Measurements from ENCODE around the gene ECSIT.

The ECSIT gene

DNA sequence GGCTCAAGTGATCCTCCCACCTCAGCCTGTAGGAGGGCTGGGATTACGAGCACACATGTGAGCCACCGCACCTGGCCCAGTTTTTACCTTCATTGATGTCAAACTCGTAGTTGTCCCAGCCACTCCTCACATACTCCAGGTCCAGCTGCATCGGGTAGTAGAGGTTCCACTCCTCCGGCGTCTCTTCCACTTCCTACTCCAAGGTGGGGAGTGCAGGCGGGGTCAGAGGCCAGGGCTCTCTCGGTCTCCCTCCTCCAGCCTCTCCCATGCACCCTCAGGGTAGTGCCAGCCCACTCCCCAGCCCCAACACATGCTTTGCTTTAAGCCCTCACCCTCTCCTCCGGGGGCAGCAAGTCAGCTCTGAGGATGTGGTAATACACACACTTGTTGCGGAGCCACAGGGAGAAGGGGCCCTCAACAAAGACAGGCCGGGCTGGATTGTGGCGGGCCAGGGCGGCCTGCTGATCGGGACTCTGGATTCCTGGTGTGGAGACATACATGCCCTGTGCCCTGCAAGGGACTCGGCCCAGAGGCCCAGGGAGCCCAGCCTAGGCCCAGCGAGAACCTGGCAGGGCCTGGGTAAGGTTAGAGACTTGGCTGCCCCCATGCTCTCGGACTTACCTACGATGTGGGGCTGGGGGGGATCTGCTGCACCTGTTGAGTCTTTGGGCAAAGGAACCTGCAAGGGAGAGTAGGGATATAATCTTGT lies 21.4 kb downstream of the ECSIT start:
- Histone ChIP-seq H3K4me1 (ENCODE audit: control insufficient read depth, insufficient read depth, low read length) (peaks cover 3% of the 10 kb centered on the region), H3K9ac (ENCODE audit: low read length) (no peak overlapping the region), H3K4me3 (ENCODE audit: low read length) (no peak overlapping the region), H3K27ac (ENCODE audit: low read depth, low read length) (no peak overlapping the region), H3K27me3 (ENCODE audit: control insufficient read depth, insufficient read depth, low read length) (no peaks in the 10 kb centered on the region), H3K36me3 (ENCODE audit: control insufficient read depth, insufficient read depth, low read length) (peaks cover 4% of the 10 kb centered on the region)

DNA sequence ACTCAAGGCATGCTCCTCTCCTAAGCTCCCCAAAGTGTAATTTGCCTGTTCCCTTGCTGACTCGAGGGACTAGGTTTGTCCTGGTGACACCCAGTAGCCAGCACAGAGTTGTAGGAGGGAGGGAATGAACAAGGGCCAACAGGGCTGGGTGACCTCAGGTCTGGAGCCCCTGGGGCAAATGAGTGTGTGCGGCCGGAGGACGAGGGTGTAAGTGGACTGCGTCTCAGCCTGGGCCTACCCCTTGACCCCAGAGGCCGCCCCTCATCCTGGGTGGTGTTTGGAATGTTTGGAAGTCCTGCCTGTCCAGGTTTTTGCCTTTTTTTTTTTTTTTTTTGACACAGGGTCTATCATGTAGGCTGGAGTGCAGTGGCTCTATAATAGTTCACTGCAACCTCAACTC lies 22.0 kb downstream of the ECSIT start:
- H3K9ac ChIP-seq (ENCODE audit: low read length) = no peak overlapping the region
- H3K4me3 ChIP-seq (ENCODE audit: low read length) = no peak overlapping the region
- H3K36me3 ChIP-seq (ENCODE audit: control insufficient read depth, insufficient read depth, low read length) = peaks cover 4% of the 10 kb centered on the region
- H3K27ac ChIP-seq (ENCODE audit: low read depth, low read length) = no peak overlapping the region
- peaks cover 3% of the 10 kb centered on the region for H3K4me1 ChIP-seq (ENCODE audit: control insufficient read depth, insufficient read depth, low read length)
- H3K27me3 ChIP-seq (ENCODE audit: control insufficient read depth, insufficient read depth, low read length) = no peaks in the 10 kb centered on the region

DNA sequence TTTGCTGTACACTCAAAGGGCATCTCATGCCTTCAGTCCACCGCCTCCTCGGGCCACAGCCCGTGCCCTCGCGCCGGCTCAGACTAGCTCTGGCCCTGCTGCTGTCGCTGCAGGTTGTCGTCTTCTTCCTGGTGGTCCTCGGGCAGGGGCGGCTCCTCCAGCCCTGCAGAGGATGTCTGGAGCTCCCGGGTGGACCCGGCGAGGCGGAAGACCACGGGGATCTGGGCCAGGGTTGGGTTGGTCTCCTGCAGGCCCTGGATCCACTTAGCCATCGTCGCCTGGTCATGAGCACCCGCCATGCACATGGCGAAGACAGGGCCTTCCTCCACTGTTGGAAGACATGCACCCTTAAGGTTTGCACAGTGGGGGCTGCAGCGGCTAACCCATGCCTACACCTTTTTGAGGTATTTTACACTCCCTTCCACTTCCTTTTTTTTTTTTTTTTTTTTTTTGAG lies 22.8 kb downstream of the ECSIT start:
- peaks cover 2% of the 10 kb centered on the region for H3K36me3 ChIP-seq (ENCODE audit: control insufficient read depth, insufficient read depth, low read length)
- peaks cover 3% of the 10 kb centered on the region for H3K4me1 ChIP-seq (ENCODE audit: control insufficient read depth, insufficient read depth, low read length)
- H3K27me3 ChIP-seq (ENCODE audit: control insufficient read depth, insufficient read depth, low read length) = no peaks in the 10 kb centered on the region
- H3K27ac ChIP-seq (ENCODE audit: low read depth, low read length) = peak overlapping the region; percentile 95
- H3K4me3 ChIP-seq (ENCODE audit: low read length) = peak overlapping the region; percentile 69
- peak overlapping the region; percentile 25 for H3K9ac ChIP-seq (ENCODE audit: low read length)

DNA sequence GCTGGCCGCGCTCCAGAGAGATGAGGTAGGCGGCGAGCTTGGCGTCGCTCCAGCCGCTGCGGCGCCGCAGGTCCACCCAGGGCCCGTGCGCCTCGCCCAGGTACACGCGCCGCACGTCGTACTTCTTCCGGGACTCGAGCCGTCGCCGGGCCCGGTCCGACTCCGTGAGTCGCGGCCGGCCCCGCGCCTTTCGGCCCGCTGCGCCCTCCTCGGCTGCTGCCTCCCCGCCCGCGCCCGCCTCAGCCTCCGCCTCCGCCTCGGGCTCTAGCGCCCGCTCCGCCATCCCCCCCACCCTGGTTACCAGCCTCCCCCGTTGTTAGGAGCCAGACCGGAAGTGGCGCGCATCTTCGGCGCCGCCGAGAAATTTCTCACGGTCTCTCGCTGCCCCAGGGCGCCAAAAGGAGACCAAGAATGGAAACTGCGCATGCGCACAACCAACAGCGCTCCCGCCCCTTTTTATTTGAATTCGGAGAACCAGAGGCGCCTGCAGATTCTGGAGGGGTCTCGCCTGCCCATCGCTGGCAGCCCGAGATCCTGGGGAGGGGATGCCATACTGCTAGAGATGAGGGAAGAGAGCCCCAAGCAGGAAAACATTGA lies 23.3 kb downstream of the ECSIT start, which contains the start of gene ZNF653:
ZNF653 (minus strand) TSS at position 336 of the 597 bp plus-strand sequence; CDS start at position 283, 53 bp downstream.
- H3K9ac ChIP-seq (ENCODE audit: low read length) = peak within 1 kb of the TSS; percentile 73
- peak within 1 kb of the TSS; percentile 87 for H3K4me3 ChIP-seq (ENCODE audit: low read length)
- no peaks in the 10 kb centered on the region for H3K27me3 ChIP-seq (ENCODE audit: control insufficient read depth, insufficient read depth, low read length)
- H3K36me3 ChIP-seq (ENCODE audit: control insufficient read depth, insufficient read depth, low read length) = no peaks in the 10 kb centered on the region
- peak within 1 kb of the TSS; percentile 95 for H3K27ac ChIP-seq (ENCODE audit: low read depth, low read length)
- peaks cover 3% of the 10 kb centered on the region for H3K4me1 ChIP-seq (ENCODE audit: control insufficient read depth, insufficient read depth, low read length)

DNA sequence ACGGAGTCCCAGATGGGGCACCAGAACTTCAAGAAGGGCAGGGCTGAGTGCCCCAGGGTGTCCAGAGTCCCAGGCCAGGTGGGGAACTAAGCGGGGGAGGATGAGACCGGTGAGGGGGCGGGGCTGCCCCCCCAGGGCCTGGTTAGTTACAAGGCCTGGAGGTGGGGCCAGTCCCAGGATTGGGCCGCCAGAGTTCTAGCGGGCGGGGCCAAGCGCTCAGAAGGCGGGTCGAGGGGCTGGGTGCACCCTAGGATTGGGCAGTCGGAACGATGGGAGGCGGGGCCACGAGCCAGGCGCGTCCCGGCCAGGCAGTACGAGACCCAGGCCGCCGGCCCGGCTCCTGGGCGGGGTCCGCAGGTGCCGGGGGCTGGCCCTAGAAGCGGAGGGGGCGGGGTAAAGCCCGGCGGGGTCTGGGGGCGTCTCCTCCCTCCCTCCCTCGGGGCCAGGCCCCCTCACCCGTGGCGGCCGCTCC lies 23.9 kb downstream of the ECSIT start:
- peak overlapping the region; percentile 73 for H3K9ac ChIP-seq (ENCODE audit: low read length)
- peaks cover 3% of the 10 kb centered on the region for H3K4me1 ChIP-seq (ENCODE audit: control insufficient read depth, insufficient read depth, low read length)
- H3K27me3 ChIP-seq (ENCODE audit: control insufficient read depth, insufficient read depth, low read length) = no peaks in the 10 kb centered on the region
- H3K4me3 ChIP-seq (ENCODE audit: low read length) = peak overlapping the region; percentile 87
- peak overlapping the region; percentile 95 for H3K27ac ChIP-seq (ENCODE audit: low read depth, low read length)
- no peaks in the 10 kb centered on the region for H3K36me3 ChIP-seq (ENCODE audit: control insufficient read depth, insufficient read depth, low read length)

DNA sequence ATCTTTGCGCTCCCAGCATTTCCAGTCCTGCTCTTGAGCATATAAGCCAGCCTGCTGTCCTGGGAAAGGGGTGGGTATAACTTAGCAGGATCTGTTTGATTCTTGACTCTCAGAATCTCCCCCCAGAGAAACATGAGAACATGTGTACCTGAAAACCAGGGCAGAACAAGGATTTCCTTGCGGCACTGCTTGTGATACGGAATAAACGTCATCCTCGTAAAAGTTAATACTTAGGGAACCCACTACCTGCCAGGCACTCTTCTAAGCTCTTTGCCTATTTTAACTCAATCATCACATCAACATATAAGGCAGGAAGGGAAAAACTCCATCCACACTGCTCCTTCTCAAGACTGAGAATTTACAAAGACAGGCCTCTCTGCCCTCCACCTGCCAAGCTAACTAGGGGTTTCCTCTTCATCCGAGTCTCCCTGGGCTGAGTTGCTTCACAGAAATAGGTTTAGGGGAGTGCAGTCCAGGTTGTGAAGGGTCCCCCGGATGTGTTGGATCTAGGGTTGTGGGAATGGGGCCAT lies 24.4 kb downstream of the ECSIT start:
- peak overlapping the region; percentile 95 for H3K27ac ChIP-seq (ENCODE audit: low read depth, low read length)

DNA sequence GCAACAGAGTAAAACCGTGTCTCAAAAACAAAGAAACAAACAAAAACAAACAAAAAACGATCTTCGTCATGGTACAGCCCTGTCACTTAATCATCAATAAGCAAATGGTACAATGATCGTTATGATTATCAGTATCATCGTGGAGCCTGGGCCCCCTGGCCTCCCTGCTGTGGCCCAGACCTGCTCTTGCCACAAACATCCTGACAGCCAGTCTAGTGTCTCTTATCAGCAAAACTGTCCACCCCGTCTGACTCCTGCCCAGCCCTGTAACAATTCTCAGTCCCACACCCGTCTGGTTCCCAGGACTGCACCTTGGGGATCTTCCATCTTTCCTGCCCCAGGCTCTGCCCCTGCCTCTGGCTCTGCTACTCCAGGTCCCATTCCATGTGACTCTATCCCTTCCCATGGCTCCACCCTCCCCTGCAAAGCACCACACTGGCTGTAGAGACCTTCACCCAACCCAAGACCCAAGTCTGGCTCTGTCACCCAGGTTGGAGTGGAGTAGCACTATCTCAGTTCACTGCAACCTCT lies 29.0 kb downstream of the ECSIT start:
- peaks cover 3% of the 10 kb centered on the region for H3K4me1 ChIP-seq (ENCODE audit: control insufficient read depth, insufficient read depth, low read length)
- H3K36me3 ChIP-seq (ENCODE audit: control insufficient read depth, insufficient read depth, low read length) = peaks cover 6% of the 10 kb centered on the region
- no peak overlapping the region for H3K27ac ChIP-seq (ENCODE audit: low read depth, low read length)
- H3K4me3 ChIP-seq (ENCODE audit: low read length) = no peak overlapping the region
- H3K27me3 ChIP-seq (ENCODE audit: control insufficient read depth, insufficient read depth, low read length) = no peaks in the 10 kb centered on the region
- no peak overlapping the region for H3K9ac ChIP-seq (ENCODE audit: low read length)

More for the DNA sequence above, 24.4 kb downstream of the ECSIT start:
- no peaks in the 10 kb centered on the region for H3K36me3 ChIP-seq (ENCODE audit: control insufficient read depth, insufficient read depth, low read length)
- peaks cover 3% of the 10 kb centered on the region for H3K4me1 ChIP-seq (ENCODE audit: control insufficient read depth, insufficient read depth, low read length)
- no peak overlapping the region for H3K9ac ChIP-seq (ENCODE audit: low read length)
- H3K4me3 ChIP-seq (ENCODE audit: low read length) = peak overlapping the region; percentile 60
- no peaks in the 10 kb centered on the region for H3K27me3 ChIP-seq (ENCODE audit: control insufficient read depth, insufficient read depth, low read length)

DNA sequence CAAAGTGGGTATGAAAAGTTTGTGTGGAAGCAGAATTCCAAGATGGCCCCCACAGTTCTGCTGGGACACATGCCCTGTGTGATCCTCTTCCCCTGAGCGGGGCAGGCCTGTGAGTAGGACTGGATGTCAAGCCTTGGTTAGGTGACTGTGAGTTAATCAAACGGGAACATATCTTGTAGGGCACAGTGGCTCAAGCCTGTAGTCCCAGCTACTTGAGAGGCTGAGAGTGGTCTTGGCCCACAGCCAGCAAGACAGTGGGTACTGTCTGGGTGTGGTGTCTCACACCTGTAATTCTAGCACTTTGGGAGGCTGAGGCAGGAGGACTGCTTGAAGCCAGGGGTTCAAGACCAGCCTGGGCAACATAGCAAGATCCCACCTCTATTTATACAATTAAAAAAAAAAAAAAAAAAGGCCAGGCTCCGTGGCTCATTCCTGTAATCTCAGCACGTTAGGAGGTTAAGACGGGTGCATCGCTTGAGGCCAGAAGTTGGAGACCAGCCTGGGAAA lies 29.7 kb downstream of the ECSIT start:
- Histone ChIP-seq H3K27me3 (ENCODE audit: control insufficient read depth, insufficient read depth, low read length) (no peaks in the 10 kb centered on the region), H3K4me3 (ENCODE audit: low read length) (no peak overlapping the region), H3K9ac (ENCODE audit: low read length) (no peak overlapping the region), H3K36me3 (ENCODE audit: control insufficient read depth, insufficient read depth, low read length) (peaks cover 6% of the 10 kb centered on the region), H3K27ac (ENCODE audit: low read depth, low read length) (no peak overlapping the region), H3K4me1 (ENCODE audit: control insufficient read depth, insufficient read depth, low read length) (no peaks in the 10 kb centered on the region)

DNA sequence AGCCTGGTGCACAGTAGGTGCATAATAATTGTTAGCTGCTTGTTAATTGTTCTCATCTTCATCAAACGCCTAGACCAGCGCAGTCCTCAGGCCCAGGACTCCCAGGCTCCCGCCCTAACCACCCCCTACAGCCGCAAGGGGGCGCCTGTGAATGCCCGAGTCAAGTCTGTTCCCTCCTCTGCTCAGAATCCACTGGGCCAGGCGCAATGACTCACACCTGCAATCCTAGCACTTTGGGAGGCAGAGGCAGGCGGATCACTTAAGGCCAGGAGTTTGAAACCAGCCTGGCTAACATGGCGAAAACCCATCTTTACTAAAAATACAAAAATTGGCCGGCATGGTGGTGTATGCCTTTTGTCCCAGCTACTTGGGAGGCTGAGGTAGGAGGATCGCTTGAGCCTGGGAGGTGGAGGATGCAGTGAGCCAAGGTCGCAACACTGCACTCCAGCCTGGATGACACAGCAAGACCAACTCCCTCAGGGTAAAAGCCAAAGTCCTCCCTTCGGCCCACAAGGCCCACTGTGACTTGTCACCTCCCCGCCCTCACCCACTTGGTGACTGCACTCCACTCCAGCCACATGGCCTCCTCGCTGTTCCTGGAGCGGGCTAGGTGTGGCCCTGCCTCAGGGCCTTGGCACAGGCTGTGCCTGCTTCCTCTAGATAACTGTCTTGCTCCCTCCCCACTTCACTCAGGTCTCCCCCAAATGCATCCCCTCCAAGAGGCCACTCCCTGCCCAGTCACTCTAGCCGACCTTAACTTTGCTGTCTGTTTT lies 32.4 kb downstream of the ECSIT start:
- no peak overlapping the region for H3K9ac ChIP-seq (ENCODE audit: low read length)
- no peak overlapping the region for H3K27ac ChIP-seq (ENCODE audit: low read depth, low read length)
- peaks cover 6% of the 10 kb centered on the region for H3K36me3 ChIP-seq (ENCODE audit: control insufficient read depth, insufficient read depth, low read length)

DNA sequence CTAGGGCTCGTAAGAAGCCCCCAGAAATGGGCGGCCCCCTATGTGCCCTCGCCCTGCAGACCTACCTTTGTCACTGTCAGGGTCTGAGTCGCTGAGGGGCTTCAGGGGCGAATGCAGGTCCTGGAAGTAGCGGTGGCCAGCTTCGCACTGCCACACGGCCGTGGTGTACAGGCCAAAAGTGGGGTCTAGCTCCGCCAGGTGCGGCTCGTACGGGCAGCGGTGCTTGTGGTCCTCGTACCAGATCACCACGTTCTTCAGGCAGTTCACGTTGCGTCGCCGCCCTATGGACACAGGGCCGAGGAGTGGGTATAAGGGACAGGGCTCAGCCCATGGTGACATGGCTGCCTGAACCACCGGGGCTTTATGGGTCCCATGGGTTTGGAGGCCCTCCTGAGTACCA lies 33.0 kb downstream of the ECSIT start:
- Histone ChIP-seq H3K27ac (ENCODE audit: low read depth, low read length) (no peak overlapping the region), H3K4me1 (ENCODE audit: control insufficient read depth, insufficient read depth, low read length) (no peaks in the 10 kb centered on the region), H3K27me3 (ENCODE audit: control insufficient read depth, insufficient read depth, low read length) (no peaks in the 10 kb centered on the region), H3K9ac (ENCODE audit: low read length) (no peak overlapping the region), H3K4me3 (ENCODE audit: low read length) (no peak overlapping the region), H3K36me3 (ENCODE audit: control insufficient read depth, insufficient read depth, low read length) (peaks cover 6% of the 10 kb centered on the region)

More for the DNA sequence above, 32.4 kb downstream of the ECSIT start:
- Histone ChIP-seq H3K4me1 (ENCODE audit: control insufficient read depth, insufficient read depth, low read length) (no peaks in the 10 kb centered on the region), H3K4me3 (ENCODE audit: low read length) (no peak overlapping the region), H3K27me3 (ENCODE audit: control insufficient read depth, insufficient read depth, low read length) (no peaks in the 10 kb centered on the region)

DNA sequence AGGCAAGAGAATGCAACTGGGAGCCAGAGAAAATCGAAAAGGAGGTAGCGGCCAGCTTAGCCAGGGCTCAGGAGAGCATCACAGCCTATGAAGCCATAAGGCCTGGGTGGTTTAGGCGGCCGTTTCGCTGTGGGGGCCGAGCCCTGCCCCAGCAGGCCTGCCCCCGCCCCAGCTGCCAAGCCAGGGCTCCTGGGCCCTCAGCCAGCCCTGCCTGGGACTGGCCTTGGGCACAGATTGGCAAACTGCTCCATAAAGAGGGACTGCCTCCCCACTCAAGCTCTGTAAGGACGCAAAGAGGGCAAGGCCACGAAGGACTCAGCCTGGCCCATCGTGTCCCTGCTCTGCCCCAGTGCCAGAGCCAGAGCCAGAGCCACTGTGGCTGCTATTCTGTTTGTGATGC lies 33.5 kb downstream of the ECSIT start:
- peaks cover 6% of the 10 kb centered on the region for H3K36me3 ChIP-seq (ENCODE audit: control insufficient read depth, insufficient read depth, low read length)

More for the DNA sequence above, 33.5 kb downstream of the ECSIT start:
- Histone ChIP-seq H3K4me3 (ENCODE audit: low read length) (no peak overlapping the region), H3K27me3 (ENCODE audit: control insufficient read depth, insufficient read depth, low read length) (no peaks in the 10 kb centered on the region), H3K4me1 (ENCODE audit: control insufficient read depth, insufficient read depth, low read length) (no peaks in the 10 kb centered on the region), H3K9ac (ENCODE audit: low read length) (no peak overlapping the region), H3K27ac (ENCODE audit: low read depth, low read length) (no peak overlapping the region)
